ENCODE data around the gene GUF1. TPM values are rescaled to one million over a fixed set of nuclear protein-coding genes. Genes with fewer than 3 reads are reported as not detected.

The GUF1 gene
- total RNA-seq, 2 experiments from 2014 or later, result 33.6 to 40.0 TPM

GRCh38 chr4:44720371-44720770 is 42.2 kb downstream of the GUF1 start:
- Mint-ChIP-seq H3K4me3 (no peak overlapping the region), H3K36me3 (ENCODE audit: low read depth) (peaks cover 10% of the 10 kb centered on the region), H3K9me3 (no peaks in the 10 kb centered on the region), H3K27ac (no peak overlapping the region), H3K27me3 (no peaks in the 10 kb centered on the region), H3K4me1 (ENCODE audit: low read depth) (peaks cover 40% of the 10 kb centered on the region)
- TF ChIP-seq, protein P1, sequence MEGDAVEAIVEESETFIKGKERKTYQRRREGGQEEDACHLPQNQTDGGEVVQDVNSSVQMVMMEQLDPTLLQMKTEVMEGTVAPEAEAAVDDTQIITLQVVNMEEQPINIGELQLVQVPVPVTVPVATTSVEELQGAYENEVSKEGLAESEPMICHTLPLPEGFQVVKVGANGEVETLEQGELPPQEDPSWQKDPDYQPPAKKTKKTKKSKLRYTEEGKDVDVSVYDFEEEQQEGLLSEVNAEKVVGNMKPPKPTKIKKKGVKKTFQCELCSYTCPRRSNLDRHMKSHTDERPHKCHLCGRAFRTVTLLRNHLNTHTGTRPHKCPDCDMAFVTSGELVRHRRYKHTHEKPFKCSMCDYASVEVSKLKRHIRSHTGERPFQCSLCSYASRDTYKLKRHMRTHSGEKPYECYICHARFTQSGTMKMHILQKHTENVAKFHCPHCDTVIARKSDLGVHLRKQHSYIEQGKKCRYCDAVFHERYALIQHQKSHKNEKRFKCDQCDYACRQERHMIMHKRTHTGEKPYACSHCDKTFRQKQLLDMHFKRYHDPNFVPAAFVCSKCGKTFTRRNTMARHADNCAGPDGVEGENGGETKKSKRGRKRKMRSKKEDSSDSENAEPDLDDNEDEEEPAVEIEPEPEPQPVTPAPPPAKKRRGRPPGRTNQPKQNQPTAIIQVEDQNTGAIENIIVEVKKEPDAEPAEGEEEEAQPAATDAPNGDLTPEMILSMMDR (IDR thresholded peaks at IDR 0.05), result no peak
- DNase-seq (no peak), ATAC-seq (no peak)
- CTCF ChIA-PET, result no interaction called here
- intact Hi-C loops (cut with micrococcal nuclease), result no loop called here
- POLR2A ChIA-PET, result no interaction called here

DNA sequence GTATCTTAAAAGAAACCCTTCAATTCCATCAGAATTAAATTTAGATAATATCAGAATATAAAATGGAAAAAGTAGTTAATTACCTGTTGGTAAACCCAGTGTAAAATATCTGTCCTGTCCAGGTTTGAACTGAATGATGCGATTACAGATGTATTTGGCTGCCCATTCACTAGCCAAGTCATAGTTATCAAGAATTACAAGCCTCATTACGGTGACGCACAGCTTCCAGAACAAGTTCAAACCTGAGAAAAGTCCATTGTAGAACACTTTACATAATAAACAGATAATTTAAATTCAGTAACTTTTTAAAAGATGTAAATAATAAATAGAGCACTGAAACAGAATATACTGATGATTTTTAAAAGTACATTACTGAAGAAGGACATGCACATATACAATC is 43.8 kb downstream of the GUF1 start:
- CTCF ChIA-PET, result no interaction called here

DNA sequence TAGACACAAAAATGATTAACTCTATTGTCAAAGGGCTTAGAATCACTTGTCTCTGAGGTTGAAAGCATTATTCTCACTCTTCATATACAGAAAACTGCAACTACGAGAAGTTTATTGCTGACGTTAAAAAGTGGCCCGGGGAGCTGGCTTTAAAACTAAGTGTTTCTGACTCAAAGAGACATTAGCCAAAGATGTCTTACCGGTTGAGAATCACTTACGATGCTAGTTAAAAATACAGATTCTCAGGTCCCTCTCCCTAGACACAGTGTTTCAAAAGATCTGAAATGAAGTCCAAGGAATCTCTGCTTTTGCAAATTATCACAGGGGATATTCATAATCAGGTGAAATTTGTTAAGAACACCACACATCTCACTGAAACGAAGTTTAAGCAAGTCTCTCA is 46.9 kb downstream of the GUF1 start:
- CTCF ChIA-PET, result interaction anchor here (0.7 kb wide), 1 partner anchor 35 kb away, joined by 3 read pairs; no protein-coding TSS in a partner anchor

More for the DNA sequence above, 43.8 kb downstream of the GUF1 start:
- no peaks in the 10 kb centered on the region for H3K9me3 Mint-ChIP-seq
- peaks cover 43% of the 10 kb centered on the region for H3K4me1 Mint-ChIP-seq (ENCODE audit: low read depth)
- no peaks in the 10 kb centered on the region for H3K27me3 Mint-ChIP-seq
- DNase-seq, result no peak
- H3K27ac Mint-ChIP-seq, result no peak overlapping the region
- H3K4me3 Mint-ChIP-seq, result no peak overlapping the region
- peaks cover 8% of the 10 kb centered on the region for H3K36me3 Mint-ChIP-seq (ENCODE audit: low read depth)
- POLR2A ChIA-PET, result no interaction called here
- TF ChIP-seq, protein P1 (IDR thresholded peaks at IDR 0.05), result no peak
- intact Hi-C loops (cut with micrococcal nuclease), result no loop called here
- ATAC-seq, result no peak

DNA sequence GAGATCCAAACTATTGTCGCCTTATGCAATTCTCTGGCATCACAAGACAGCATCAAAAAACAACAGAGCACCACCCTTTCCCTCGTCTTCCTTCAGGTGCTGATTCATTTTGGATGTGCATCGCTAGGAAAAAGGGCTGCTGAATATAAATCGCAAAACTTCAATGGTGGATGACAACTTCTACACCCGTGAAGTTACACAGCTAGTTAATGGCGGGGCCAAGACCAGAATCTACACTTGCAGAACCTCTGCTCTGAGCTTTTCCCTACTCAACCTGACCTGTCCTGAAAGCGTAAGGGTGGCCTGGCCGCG is 47.5 kb downstream of the GUF1 start:
- intact Hi-C loops (cut with micrococcal nuclease), result loop anchor here (5.0 kb wide), 1 partner anchor 48 kb away; the partner anchor contains the start of gene GUF1
- DNase-seq (no peak), ATAC-seq (no peak)
- no peaks in the 10 kb centered on the region for H3K9me3 Mint-ChIP-seq
- H3K27me3 Mint-ChIP-seq, result no peaks in the 10 kb centered on the region
- peaks cover 37% of the 10 kb centered on the region for H3K4me1 Mint-ChIP-seq (ENCODE audit: low read depth)
- H3K27ac Mint-ChIP-seq, result peak overlapping the region; percentile 92
- TF ChIP-seq, protein P1 (IDR thresholded peaks at IDR 0.05), result no peak
- ChIA-PET POLR2A (interaction anchor here (0.9 to 2.6 kb wide), 2 partner anchors 17 to 47 kb away, joined by 3 to 15 read pairs; partner anchors contain the start of gene GUF1), CTCF (interaction anchor here (0.7 kb wide), 1 partner anchor 35 kb away, joined by 3 read pairs; no protein-coding TSS in a partner anchor)
- peak overlapping the region; percentile 91 for H3K4me3 Mint-ChIP-seq
- H3K36me3 Mint-ChIP-seq (ENCODE audit: low read depth), result peaks cover 7% of the 10 kb centered on the region

More for the DNA sequence above, 46.9 kb downstream of the GUF1 start:
- Mint-ChIP-seq H3K27ac (peak overlapping the region; percentile 92), H3K9me3 (no peaks in the 10 kb centered on the region), H3K4me1 (ENCODE audit: low read depth) (peaks cover 40% of the 10 kb centered on the region), H3K27me3 (no peaks in the 10 kb centered on the region), H3K36me3 (ENCODE audit: low read depth) (peaks cover 7% of the 10 kb centered on the region), H3K4me3 (peak overlapping the region; percentile 91)
- POLR2A ChIA-PET, result interaction anchor here (2.6 kb wide), 1 partner anchor 47 kb away, joined by 15 read pairs; the partner anchor contains the start of gene GUF1
- intact Hi-C loops (cut with micrococcal nuclease), result loop anchor here (5.0 kb wide), 1 partner anchor 48 kb away; the partner anchor contains the start of gene GUF1
- TF ChIP-seq, protein P1 (IDR thresholded peaks at IDR 0.05), result no peak
- no peak for DNase-seq
- no peak for ATAC-seq

DNA sequence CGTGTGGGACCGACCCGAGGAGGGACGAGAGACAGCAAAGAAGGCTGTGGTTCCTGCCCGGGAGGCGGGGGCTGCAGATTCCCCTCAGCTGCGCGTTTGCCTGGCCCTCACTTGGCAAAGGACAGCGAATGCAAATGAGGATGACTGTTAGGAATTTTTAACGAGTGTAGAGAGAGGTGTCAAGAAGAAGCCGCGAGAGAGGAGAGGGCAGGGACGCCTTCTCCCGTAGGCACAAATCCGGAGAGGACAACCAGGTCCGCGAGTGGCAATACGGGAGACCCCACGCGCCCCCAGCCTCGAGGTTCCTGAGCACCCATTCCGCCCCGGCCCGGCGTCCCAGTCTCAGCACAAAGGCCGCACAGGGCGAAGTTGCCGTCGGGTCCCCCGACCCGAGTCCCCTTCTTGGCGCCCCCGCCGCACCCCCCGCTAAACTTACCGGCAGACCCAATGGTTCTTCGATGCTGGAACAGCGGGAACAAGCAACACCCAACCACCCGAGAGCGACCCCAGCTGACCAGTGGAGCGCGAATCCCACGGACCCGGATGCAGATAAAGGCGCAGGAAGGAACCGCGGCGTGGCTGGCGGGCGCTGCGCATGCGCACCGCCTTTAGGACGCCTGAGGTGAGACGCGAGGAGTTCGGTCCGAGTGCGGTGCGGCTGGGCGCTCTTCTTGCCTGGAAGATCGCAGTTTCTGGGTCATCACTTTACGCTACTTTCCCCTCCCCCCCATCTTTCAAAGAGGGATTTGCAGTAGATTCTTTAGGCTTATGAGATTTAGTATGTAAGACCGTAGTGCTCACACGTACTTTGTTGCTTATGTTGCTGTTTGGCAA is 48.0 kb downstream of the GUF1 start, which contains the start of gene GNPDA2:
TSS of gene GNPDA2 (minus strand) at position 519 of the 834 bp plus-strand sequence. CDS start 4,349 bp downstream, outside the sequence.
- Mint-ChIP-seq H3K27me3 (no peaks in the 10 kb centered on the region), H3K9me3 (no peaks in the 10 kb centered on the region), H3K4me3 (peak within 1 kb of the TSS; percentile 91), H3K36me3 (ENCODE audit: low read depth) (peaks cover 3% of the 10 kb centered on the region), H3K27ac (peak within 1 kb of the TSS; percentile 92), H3K4me1 (ENCODE audit: low read depth) (peaks cover 32% of the 10 kb centered on the region)
- TF ChIP-seq, protein P1 (IDR thresholded peaks at IDR 0.05), result no peak
- ChIA-PET POLR2A (interaction anchor here (0.9 to 2.6 kb wide), 4 partner anchors 10 to 48 kb away, joined by 3 to 15 read pairs (median 3); partner anchors contain the start of gene GUF1), CTCF (interaction anchor here (0.7 to 1.3 kb wide), 3 partner anchors 10 to 34 kb away, joined by 3 read pairs; no protein-coding TSS in a partner anchor)
- peak; percentile 92 for ATAC-seq
- peak; percentile 87 for DNase-seq
- intact Hi-C loops (cut with micrococcal nuclease), result loop anchor here (5.0 kb wide), 1 partner anchor 49 kb away; the partner anchor contains the start of gene GUF1
